H1 (cell line): ENCODE measurements around the gene GDF9. TPM values are rescaled to one million over a fixed set of nuclear protein-coding genes. Genes with fewer than 3 reads are reported as not detected.

ENCODE experiments used
- BRCA1 ChIP-seq: IDR thresholded peaks from 2 replicates; pipeline ENCODE4 v1.6.1; 2012; ENCODE audit warnings: low read depth, low read length, improper control_type of control experiment
- CBX5 ChIP-seq: fragments of 300-800, 300-1000 bp; sonication (generic); IDR thresholded peaks from 2 replicates; pipeline ENCODE4 v1.7.1; 2016; ENCODE audit warnings: antibody characterized with exemption, low read length, low read depth
- CEBPB ChIP-seq: IDR thresholded peaks from 2 replicates; pipeline ENCODE4 v1.6.1; 2012; ENCODE audit warnings: low read depth, low read length
- JUND ChIP-seq: IDR thresholded peaks from 2 replicates; pipeline ENCODE4 v1.6.1; 2011; ENCODE audit warnings: mild to moderate bottlenecking, improper control_type of control experiment, low read length
- NRF1 ChIP-seq: IDR thresholded peaks from 2 replicates; pipeline ENCODE4 v1.6.1; 2011; ENCODE audit warnings: mild to moderate bottlenecking, low read depth, low read length, improper control_type of control experiment
- POLR2A ChIP-seq, 2 experiments: IDR thresholded peaks; 1 replicate in 1 of 2; 2 replicates in 1 of 2; pipeline ENCODE4 v1.6.1; 2011; ENCODE audit warnings: low read depth in 2 of 2, low read length in 2 of 2, mild to moderate bottlenecking in 2 of 2; ENCODE audit errors: control extremely low read depth in 1 of 2
- POU5F1 ChIP-seq: IDR thresholded peaks from 2 replicates; pipeline ENCODE4 v1.6.1; 2011; ENCODE audit warnings: low read depth, mild to moderate bottlenecking, low read length, moderate library complexity
- RAD21 ChIP-seq, 2 experiments: IDR thresholded peaks in 1 of 2; conservative IDR thresholded peaks in 1 of 2; 2 replicates each; pipeline ENCODE4 v1.6.1; 2011; ENCODE audit warnings: low read depth in 2 of 2, low read length in 2 of 2, improper control_type of control experiment in 1 of 2, inconsistent platforms in 1 of 2, mild to moderate bottlenecking in 1 of 2, moderate library complexity in 1 of 2
- RBBP5 ChIP-seq: IDR thresholded peaks from 2 replicates; pipeline ENCODE4 v1.7.1; 2012; ENCODE audit warnings: low read depth, mild to moderate bottlenecking, inconsistent platforms, low read length, moderate library complexity, borderline replicate concordance
- RXRA ChIP-seq: IDR thresholded peaks from 2 replicates; pipeline ENCODE4 v1.6.1; 2011; ENCODE audit warnings: low read depth, mild to moderate bottlenecking, low read length, moderate library complexity; ENCODE audit not compliant: insufficient read depth
- SIX5 ChIP-seq: IDR thresholded peaks from 2 replicates; pipeline ENCODE4 v1.6.1; 2011; ENCODE audit warnings: mild to moderate bottlenecking, low read depth, low read length
- SP2 ChIP-seq: IDR thresholded peaks from 2 replicates; pipeline ENCODE4 v1.6.1; 2012; ENCODE audit warnings: mild to moderate bottlenecking, low read length, inconsistent platforms
- polyA plus RNA-seq, 7 experiments: library from polyadenylated mRNA; depleted of rRNA in 3 of 7; stranded (reverse) in 5 of 7; unstranded in 2 of 7; fragments of >200 nt in 5 of 7; fragments of 200-250 nt in 2 of 7; gene quantifications; 1 replicate in 5 of 7; 2 replicates in 1 of 7; 4 replicates in 1 of 7; pipeline versions ENCODE4 v1.2.1 to v1.2.3, GENCODE V29; 2011 to 2013; ENCODE audit warnings: missing spikeins in 2 of 7, mixed read lengths in 2 of 7
- total RNA-seq: library from RNA; stranded (reverse); fragmentation: NEBNext Ultra II Directional; extraction: Animal tissue kit (Norgen Biotek cat#: 25700); gene quantifications from 2 replicates; pipeline ENCODE4 v1.2.1, GENCODE V29; 2021
- TF ChIP-seq, protein P1 (sequence below): fragments of 300-600 bp; sonication (generic); IDR thresholded peaks from 2 replicates; pipeline ENCODE4 v1.7.1; 2012; ENCODE audit warnings: low read length, moderate library complexity, mild to moderate bottlenecking, inconsistent platforms; ENCODE audit not compliant: insufficient replicate concordance

Gene GDF9
- total and polyA plus RNA-seq, 2 of the 8 experiments (the other 6 are each of a cell fraction or from before 2014, with no cell fraction given), result 0.14 TPM; not detected in 1

DNA sequence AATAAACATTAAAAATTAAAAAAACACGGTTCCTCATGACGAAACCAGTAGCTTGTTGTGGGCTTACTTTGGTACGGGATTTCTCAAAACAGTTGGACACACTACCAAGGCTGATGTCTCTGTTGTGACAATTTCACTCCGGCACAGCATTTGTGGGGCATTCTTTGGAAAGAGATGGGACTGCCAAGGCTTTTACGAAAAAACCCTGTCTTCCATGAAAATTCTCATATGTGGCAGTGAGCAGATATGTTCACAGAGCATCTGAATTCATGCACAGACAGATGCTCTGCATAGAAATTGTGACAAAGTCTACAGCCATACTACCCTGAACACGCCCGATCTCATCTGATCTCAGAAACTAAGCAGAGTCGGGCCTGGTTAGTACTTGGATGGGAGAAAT lies 18.0 kb downstream of the GDF9 start (continued):
- TF ChIP-seq, protein P1, sequence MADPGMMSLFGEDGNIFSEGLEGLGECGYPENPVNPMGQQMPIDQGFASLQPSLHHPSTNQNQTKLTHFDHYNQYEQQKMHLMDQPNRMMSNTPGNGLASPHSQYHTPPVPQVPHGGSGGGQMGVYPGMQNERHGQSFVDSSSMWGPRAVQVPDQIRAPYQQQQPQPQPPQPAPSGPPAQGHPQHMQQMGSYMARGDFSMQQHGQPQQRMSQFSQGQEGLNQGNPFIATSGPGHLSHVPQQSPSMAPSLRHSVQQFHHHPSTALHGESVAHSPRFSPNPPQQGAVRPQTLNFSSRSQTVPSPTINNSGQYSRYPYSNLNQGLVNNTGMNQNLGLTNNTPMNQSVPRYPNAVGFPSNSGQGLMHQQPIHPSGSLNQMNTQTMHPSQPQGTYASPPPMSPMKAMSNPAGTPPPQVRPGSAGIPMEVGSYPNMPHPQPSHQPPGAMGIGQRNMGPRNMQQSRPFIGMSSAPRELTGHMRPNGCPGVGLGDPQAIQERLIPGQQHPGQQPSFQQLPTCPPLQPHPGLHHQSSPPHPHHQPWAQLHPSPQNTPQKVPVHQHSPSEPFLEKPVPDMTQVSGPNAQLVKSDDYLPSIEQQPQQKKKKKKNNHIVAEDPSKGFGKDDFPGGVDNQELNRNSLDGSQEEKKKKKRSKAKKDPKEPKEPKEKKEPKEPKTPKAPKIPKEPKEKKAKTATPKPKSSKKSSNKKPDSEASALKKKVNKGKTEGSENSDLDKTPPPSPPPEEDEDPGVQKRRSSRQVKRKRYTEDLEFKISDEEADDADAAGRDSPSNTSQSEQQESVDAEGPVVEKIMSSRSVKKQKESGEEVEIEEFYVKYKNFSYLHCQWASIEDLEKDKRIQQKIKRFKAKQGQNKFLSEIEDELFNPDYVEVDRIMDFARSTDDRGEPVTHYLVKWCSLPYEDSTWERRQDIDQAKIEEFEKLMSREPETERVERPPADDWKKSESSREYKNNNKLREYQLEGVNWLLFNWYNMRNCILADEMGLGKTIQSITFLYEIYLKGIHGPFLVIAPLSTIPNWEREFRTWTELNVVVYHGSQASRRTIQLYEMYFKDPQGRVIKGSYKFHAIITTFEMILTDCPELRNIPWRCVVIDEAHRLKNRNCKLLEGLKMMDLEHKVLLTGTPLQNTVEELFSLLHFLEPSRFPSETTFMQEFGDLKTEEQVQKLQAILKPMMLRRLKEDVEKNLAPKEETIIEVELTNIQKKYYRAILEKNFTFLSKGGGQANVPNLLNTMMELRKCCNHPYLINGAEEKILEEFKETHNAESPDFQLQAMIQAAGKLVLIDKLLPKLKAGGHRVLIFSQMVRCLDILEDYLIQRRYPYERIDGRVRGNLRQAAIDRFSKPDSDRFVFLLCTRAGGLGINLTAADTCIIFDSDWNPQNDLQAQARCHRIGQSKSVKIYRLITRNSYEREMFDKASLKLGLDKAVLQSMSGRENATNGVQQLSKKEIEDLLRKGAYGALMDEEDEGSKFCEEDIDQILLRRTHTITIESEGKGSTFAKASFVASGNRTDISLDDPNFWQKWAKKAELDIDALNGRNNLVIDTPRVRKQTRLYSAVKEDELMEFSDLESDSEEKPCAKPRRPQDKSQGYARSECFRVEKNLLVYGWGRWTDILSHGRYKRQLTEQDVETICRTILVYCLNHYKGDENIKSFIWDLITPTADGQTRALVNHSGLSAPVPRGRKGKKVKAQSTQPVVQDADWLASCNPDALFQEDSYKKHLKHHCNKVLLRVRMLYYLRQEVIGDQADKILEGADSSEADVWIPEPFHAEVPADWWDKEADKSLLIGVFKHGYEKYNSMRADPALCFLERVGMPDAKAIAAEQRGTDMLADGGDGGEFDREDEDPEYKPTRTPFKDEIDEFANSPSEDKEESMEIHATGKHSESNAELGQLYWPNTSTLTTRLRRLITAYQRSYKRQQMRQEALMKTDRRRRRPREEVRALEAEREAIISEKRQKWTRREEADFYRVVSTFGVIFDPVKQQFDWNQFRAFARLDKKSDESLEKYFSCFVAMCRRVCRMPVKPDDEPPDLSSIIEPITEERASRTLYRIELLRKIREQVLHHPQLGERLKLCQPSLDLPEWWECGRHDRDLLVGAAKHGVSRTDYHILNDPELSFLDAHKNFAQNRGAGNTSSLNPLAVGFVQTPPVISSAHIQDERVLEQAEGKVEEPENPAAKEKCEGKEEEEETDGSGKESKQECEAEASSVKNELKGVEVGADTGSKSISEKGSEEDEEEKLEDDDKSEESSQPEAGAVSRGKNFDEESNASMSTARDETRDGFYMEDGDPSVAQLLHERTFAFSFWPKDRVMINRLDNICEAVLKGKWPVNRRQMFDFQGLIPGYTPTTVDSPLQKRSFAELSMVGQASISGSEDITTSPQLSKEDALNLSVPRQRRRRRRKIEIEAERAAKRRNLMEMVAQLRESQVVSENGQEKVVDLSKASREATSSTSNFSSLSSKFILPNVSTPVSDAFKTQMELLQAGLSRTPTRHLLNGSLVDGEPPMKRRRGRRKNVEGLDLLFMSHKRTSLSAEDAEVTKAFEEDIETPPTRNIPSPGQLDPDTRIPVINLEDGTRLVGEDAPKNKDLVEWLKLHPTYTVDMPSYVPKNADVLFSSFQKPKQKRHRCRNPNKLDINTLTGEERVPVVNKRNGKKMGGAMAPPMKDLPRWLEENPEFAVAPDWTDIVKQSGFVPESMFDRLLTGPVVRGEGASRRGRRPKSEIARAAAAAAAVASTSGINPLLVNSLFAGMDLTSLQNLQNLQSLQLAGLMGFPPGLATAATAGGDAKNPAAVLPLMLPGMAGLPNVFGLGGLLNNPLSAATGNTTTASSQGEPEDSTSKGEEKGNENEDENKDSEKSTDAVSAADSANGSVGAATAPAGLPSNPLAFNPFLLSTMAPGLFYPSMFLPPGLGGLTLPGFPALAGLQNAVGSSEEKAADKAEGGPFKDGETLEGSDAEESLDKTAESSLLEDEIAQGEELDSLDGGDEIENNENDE, result no peak
- no peak for TF ChIP-seq CEBPB
- no peak for TF ChIP-seq CBX5
- no peak for TF ChIP-seq SP2
- no peak for TF ChIP-seq JUND
- TF ChIP-seq NRF1, result no peak
- no peak for TF ChIP-seq POU5F1
- TF ChIP-seq POLR2A (IDR thresholded peaks at IDR 0.05; ENCODE audit: control extremely low read depth in 1 of 2, low read depth in 2 of 2, low read length in 2 of 2), result no peak
- no peak for TF ChIP-seq BRCA1
- TF ChIP-seq SIX5, result no peak
- no peak for TF ChIP-seq RXRA
- TF ChIP-seq RBBP5, result no peak
- no peak for TF ChIP-seq RAD21 (IDR thresholded peaks at IDR 0.05 in 1 of 2, conservative IDR thresholded peaks at IDR 0.05 in 1 of 2; ENCODE audit: low read depth in 2 of 2, low read length in 2 of 2)
